Stimulated activated CD4-positive, alpha-beta T cell treated with anti-CD3 and anti-CD28 coated beads, Interleukin-12 subunit alpha, Interleukin-12 subunit beta, amount 100 ng/mL, for 24 hours (primary cell): ENCODE data around the gene PAX8.

Experiments
- DNase-seq, 2 experiments: peaks; one replicate each; pipeline ENCODE4 v3.0.0-alpha.2; 2020; ENCODE audit warnings: low read depth in 2 of 2

The PAX8 gene

GRCh38 chr2:113236367-113237159, 42.2 kb downstream of the PAX8 start:
- DNase-seq, result no peak

GRCh38 chr2:113235347-113236226, 43.1 kb downstream of the PAX8 start:
- DNase-seq, result peak; percentile 47 to 68

- DNase-seq, result no peak
Observed at GRCh38 chr2:113234721-113235346, 43.9 kb downstream of the PAX8 start.

- DNase-seq, result no peak
Observed at GRCh38 chr2:113233593-113234550, 44.8 kb downstream of the PAX8 start.

- no peak for DNase-seq
Observed at GRCh38 chr2:113232740-113233139, 46.0 kb downstream of the PAX8 start.

GRCh38 chr2:113232123-113232522, 46.6 kb downstream of the PAX8 start:
- DNase-seq, result no peak

- DNase-seq, result no peak
Observed at GRCh38 chr2:113231064-113231463, 47.7 kb downstream of the PAX8 start.

GRCh38 chr2:113230531-113230930, 48.2 kb downstream of the PAX8 start:
- DNase-seq, result no peak

- DNase-seq, result no peak
Observed at GRCh38 chr2:113229795-113230194, 48.9 kb downstream of the PAX8 start.

- DNase-seq, result no peak
Observed at GRCh38 chr2:113228991-113229716, 49.6 kb downstream of the PAX8 start.

- no peak for DNase-seq
Observed at GRCh38 chr2:113228351-113228750, 50.4 kb downstream of the PAX8 start.

- DNase-seq, result no peak
Observed at GRCh38 chr2:113227698-113228097, 51.0 kb downstream of the PAX8 start.

GRCh38 chr2:113227290-113227689, 51.4 kb downstream of the PAX8 start:
- DNase-seq, result no peak

- no peak for DNase-seq
Observed at GRCh38 chr2:113226462-113226861, 52.3 kb downstream of the PAX8 start.

- DNase-seq, result no peak
Observed at GRCh38 chr2:113225263-113226259, 53.2 kb downstream of the PAX8 start.

GRCh38 chr2:113224647-113225236, 54.0 kb downstream of the PAX8 start:
- no peak for DNase-seq

- DNase-seq, result no peak
Observed at GRCh38 chr2:113223813-113224212, 54.9 kb downstream of the PAX8 start.

- DNase-seq, result no peak
Observed at GRCh38 chr2:113221846-113222245, 56.9 kb downstream of the PAX8 start.
